ENCODE measurements around the gene DIMT1.
A peak's percentile ranks its signal among the peaks of the same experiment; 100 is the strongest.

The DIMT1 gene

DNA sequence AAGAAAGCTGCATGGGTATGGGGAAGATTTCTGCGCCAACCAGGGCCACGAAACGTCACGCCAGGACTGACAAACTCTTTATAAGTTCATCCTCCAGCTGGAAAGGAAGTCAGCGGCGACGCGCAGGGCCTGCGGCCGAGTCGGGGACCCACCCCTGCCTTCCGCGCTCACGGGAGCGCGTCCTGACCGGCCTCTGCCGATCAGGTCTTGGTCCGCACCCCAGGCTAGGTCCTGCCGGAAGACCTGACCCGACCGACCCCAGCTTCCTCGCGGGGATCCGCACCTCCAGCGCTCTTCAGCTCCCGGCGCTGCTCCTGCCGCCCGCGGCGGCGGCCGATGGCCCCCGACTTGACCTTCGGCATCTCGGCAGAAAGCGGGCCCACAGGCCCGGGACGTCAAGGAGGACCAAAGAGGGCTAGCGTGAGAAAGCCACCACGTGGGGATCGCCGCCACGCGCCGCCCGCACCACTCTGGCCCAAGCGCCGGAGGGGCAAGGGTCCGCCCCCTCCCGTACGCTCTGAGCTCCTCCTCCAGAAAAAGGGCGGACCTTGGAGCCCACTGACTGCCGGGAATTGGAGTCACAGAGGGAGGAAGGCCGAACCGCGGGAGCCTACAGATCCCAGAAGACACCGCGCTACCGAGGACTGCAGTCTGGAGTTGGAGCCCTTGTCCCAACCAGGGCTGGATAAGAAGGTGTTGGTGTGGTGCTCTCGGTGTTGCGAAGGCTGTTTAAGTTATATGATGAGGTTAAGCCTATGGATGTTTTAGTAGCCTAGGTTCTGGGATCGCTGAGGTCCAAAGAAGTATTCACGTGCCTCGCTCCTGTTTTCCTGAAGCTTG, at the start of gene DIMT1:
Gene DIMT1, minus strand, starts transcription at position 495 of the 840 bp plus-strand sequence. Its CDS starts 133 bp downstream, at position 362.
- TF ChIP-seq GATA3 (IDR thresholded peaks at IDR 0.05; ENCODE audit: low read depth, low read length) (no peak), GATA2 (IDR thresholded peaks at IDR 0.05; ENCODE audit: low read depth, low read length) (no peak)

- TF ChIP-seq GATA3 (IDR thresholded peaks at IDR 0.05; ENCODE audit: low read depth, low read length), result no peak
- TF ChIP-seq GATA2 (IDR thresholded peaks at IDR 0.05; ENCODE audit: low read depth, low read length), result no peak
Observed at GRCh38 chr5:62450259-62450658, 46.6 kb upstream of the DIMT1 start.

DNA sequence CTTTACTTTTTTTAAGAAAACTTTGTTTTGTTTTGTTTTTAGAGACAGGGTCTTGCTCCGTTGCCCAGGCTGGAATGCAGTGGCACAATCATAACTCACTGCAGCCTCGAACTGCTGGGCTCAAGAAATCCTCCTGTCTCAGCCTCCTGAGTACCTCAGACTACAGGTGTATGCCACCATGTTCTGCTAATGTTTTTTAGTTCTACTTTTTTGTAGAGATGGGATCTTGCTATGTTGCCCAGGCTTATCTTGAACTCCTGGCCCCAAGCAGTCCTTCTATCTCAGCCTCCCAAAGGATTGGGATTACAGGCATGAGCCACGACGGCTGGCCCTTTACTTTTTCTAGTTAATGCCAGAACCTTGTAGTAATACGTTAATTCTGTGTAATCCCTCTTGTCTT, 44.8 kb upstream of the DIMT1 start:
- TF ChIP-seq GATA2 (IDR thresholded peaks at IDR 0.05; ENCODE audit: low read depth, low read length) (no peak), GATA3 (IDR thresholded peaks at IDR 0.05; ENCODE audit: low read depth, low read length) (no peak)

GRCh38 chr5:62432621-62433064, 28.9 kb upstream of the DIMT1 start:
- TF ChIP-seq GATA2 (IDR thresholded peaks at IDR 0.05; ENCODE audit: low read depth, low read length), result no peak
- no peak for TF ChIP-seq GATA3 (IDR thresholded peaks at IDR 0.05; ENCODE audit: low read depth, low read length)

DNA sequence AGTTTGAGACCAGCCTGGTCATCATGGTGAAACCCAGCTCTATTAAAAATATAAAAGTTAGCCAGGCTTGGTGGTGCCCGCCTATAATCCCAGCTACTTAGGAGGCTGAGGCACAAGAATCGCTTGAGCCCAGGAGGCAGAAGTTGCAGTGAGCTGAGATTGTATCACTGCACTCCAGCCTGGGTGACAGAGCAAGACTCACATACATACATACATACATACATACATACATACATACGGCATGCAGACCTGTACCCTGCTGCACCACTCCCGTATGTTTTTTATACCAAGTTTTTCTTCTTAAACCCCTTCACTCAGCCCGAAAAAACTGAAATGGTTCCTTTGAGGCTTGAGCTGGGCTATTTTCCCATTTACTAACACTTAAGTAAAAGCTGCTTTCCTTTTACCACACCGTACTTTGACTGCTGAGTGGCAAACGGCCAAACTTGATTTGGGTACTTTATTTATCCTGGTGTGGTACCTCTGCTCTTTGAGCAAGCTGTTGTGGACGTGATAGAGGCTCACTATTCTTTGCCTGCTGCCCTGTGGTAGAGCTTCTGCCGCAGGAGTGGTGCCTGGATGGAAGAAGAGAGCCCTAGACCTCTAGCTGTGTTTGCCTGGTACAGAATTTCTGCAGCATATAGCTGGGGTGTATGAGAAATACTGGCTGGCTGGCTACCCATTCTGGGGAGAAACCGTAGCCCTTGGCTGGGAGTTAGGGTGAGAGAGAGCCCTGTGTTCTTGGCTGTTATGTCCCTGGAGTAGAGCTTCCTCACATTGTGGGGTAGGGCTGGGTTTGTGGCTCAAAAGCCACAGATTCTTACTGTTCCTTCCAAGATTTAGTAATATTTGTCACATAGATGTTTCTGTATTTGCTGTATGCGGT, 28.3 kb upstream of the DIMT1 start:
- TF ChIP-seq GATA2 (IDR thresholded peaks at IDR 0.05; ENCODE audit: low read depth, low read length) (no peak), GATA3 (IDR thresholded peaks at IDR 0.05; ENCODE audit: low read depth, low read length) (no peak)

DNA sequence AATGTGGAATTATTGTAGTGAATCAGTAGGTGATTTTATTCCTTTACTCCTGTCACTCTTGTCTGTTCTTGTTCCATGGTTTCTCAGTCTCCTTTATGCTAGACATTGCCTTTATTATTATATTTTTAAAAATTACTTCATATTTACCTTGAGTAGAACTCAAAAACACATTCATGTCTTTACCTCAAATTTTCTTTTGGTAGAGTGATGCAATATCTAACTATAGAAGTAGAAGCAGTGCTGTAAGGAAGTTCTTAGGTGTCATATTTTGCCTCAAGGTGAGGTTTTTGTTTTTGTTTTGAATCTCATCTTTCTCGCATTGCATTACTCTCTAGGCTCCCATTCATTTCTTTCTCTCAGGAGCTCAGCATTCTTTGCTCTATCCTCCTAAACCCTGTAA, 21.1 kb upstream of the DIMT1 start:
- TF ChIP-seq GATA3 (IDR thresholded peaks at IDR 0.05; ENCODE audit: low read depth, low read length), result no peak
- TF ChIP-seq GATA2 (IDR thresholded peaks at IDR 0.05; ENCODE audit: low read depth, low read length), result no peak

- no peak for TF ChIP-seq GATA3 (IDR thresholded peaks at IDR 0.05; ENCODE audit: low read depth, low read length)
- no peak for TF ChIP-seq GATA2 (IDR thresholded peaks at IDR 0.05; ENCODE audit: low read depth, low read length)
Observed at GRCh38 chr5:62421414-62421813, 17.7 kb upstream of the DIMT1 start.

DNA sequence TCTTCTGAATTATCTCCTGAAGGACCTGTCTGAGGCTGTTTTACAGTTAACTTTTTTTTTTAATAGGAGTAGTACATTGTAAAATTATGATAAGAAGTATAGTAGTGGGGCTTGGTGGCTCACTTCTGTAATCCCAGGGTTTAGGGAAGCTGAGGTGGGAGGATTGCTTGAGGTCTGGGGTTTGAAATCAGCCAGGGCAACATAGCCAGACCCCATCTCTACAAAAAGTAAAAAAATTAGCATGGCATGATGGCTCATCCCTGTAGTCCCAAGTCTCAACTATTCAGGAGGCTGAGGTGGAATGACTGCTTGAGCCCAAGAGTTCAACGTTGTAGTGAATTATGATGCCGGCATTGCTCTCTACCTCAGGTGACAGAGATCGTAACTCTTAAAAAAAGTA, 15.9 kb upstream of the DIMT1 start:
- TF ChIP-seq GATA3 (IDR thresholded peaks at IDR 0.05; ENCODE audit: low read depth, low read length), result no peak
- no peak for TF ChIP-seq GATA2 (IDR thresholded peaks at IDR 0.05; ENCODE audit: low read depth, low read length)

DNA sequence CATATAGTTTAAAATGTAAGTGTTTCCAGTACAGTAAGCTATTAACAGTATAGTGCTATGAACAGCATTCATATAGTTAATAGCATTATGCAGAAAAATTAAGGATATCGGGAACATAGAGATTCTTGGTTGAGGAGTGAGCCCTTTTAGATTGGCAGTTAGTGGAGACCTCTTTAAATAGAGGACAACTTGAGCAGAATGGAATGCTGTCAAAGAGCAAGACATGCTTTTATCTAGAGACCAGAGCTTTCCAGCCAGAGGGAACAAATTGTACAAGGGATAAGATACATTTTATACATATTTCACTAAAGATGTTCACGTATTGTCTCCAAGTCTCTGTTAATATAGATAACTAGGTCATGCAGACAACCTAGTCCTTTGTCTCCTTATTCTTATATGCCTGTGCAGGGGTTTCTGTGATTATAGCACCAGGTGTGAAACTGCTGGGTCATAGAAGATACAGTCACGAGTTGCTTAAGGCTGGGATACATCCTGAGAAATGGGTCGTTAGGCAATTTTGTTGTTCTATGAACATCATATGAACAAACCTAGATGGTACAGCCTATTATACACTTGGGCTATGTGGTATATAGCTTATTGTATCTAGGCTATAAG, 14.9 kb upstream of the DIMT1 start:
- TF ChIP-seq GATA2 (IDR thresholded peaks at IDR 0.05; ENCODE audit: low read depth, low read length), result no peak

DNA sequence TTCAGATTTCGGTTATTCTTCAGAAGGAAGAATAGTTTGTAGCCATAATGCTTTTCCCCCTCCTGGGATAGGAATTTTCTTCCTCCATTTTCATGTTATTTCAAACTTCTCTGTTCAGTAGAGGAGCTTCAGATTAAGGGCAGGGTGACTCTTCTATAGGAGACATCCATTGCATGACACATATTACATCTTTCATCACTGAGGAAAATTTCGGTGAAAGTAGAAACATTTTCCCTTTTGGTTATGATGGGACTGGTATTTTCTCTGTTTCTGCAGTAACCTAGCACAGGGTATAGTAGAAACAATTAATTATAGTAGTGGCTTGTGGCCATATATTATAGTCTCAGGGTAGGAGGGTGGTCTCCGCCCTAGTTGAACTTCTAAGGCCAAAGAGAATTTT, 10.0 kb upstream of the DIMT1 start:
- TF ChIP-seq GATA2 (IDR thresholded peaks at IDR 0.05; ENCODE audit: low read depth, low read length) (no peak), GATA3 (IDR thresholded peaks at IDR 0.05; ENCODE audit: low read depth, low read length) (no peak)

- TF ChIP-seq GATA2 (IDR thresholded peaks at IDR 0.05; ENCODE audit: low read depth, low read length) (0 out of 2 replicates have a peak, but pooled peaks have one; percentile 4), GATA3 (IDR thresholded peaks at IDR 0.05; ENCODE audit: low read depth, low read length) (no peak)
Observed at GRCh38 chr5:62412549-62413329, 9.0 kb upstream of the DIMT1 start, which contains the start of gene IPO11. IPO11 (plus strand) TSS chr5:62412763; CDS start chr5:62437280, 24,517 bp downstream.

GRCh38 chr5:62395210-62395950, 8.3 kb downstream of the DIMT1 start:
- no peak for TF ChIP-seq GATA3 (IDR thresholded peaks at IDR 0.05; ENCODE audit: low read depth, low read length)
- TF ChIP-seq GATA2 (IDR thresholded peaks at IDR 0.05; ENCODE audit: low read depth, low read length), result no peak

- no peak for TF ChIP-seq GATA2 (IDR thresholded peaks at IDR 0.05; ENCODE audit: low read depth, low read length)
- no peak for TF ChIP-seq GATA3 (IDR thresholded peaks at IDR 0.05; ENCODE audit: low read depth, low read length)
Observed at GRCh38 chr5:62386824-62387223, 16.9 kb downstream of the DIMT1 start.
